Measurements from ENCODE around the gene NRXN3. TPM values are rescaled to one million over a fixed set of nuclear protein-coding genes. Genes with fewer than 3 reads are reported as not detected.

Gene NRXN3
- total RNA-seq, 1 donor from 2014 or later, result 5.9 TPM

DNA sequence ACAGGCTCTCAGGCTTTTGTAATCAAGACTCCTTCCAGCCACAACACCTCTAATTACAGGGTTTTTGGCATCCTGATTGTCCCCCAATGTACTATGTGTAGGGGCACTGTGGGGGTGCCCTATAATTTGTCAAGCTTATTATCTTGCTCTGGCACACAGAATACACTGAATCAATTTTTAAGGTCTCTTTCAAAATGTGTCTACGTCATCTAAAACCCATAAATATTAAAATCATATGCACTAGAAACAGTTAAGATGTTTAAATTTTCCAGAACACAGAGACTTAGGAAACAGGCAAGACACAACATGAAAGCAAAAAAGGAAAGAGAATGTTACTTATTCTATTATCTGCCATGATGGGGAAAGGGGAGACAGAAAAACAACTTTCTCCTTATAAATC lies 665.7 kb downstream of the NRXN3 start:
- TF ChIP-seq EZH2phosphoT487 (IDR thresholded peaks at IDR 0.05) (no peak), EZH2 (IDR thresholded peaks at IDR 0.05) (no peak)
- TF ChIP-seq, protein P1, sequence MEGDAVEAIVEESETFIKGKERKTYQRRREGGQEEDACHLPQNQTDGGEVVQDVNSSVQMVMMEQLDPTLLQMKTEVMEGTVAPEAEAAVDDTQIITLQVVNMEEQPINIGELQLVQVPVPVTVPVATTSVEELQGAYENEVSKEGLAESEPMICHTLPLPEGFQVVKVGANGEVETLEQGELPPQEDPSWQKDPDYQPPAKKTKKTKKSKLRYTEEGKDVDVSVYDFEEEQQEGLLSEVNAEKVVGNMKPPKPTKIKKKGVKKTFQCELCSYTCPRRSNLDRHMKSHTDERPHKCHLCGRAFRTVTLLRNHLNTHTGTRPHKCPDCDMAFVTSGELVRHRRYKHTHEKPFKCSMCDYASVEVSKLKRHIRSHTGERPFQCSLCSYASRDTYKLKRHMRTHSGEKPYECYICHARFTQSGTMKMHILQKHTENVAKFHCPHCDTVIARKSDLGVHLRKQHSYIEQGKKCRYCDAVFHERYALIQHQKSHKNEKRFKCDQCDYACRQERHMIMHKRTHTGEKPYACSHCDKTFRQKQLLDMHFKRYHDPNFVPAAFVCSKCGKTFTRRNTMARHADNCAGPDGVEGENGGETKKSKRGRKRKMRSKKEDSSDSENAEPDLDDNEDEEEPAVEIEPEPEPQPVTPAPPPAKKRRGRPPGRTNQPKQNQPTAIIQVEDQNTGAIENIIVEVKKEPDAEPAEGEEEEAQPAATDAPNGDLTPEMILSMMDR (IDR thresholded peaks at IDR 0.05), result no peak
- Mint-ChIP-seq H3K27me3 (ENCODE audit: insufficient read depth, low read depth) (peaks cover 2% of the 10 kb centered on the region), H3K27ac (no peak overlapping the region)

DNA sequence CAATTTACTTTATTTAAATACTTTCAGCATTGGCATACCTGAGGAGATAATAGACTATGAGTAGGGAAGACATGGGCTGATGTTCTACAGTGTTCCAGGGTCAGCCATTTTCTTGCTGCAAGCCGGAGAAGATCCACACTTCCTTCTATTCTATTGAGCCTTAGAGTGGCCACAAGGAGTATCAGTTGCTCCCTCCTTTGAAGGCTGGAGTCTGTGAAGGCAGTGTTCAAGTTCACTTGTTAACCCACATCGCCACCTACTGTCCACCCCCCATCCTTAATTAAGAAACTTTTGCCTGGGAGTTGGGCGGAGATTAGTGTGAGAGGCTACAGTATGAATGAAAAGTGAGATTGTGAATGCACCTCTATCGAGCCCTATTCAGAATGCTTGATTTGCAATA lies 666.6 kb downstream of the NRXN3 start:
- H2AFZ ChIP-seq (replicated peaks), result no peak overlapping the region
- no peak overlapping the region for H3K27ac ChIP-seq
- H3K9me3 Mint-ChIP-seq, result no peaks in the 10 kb centered on the region
- no peaks in the 10 kb centered on the region for H3K9me3 ChIP-seq (ENCODE audit: low read depth)
- H3K9ac ChIP-seq, result no peak overlapping the region
- H3K4me1 Mint-ChIP-seq, result peaks cover 14% of the 10 kb centered on the region
- H3K4me3 Mint-ChIP-seq, result no peak overlapping the region
- H3K36me3 Mint-ChIP-seq, result no peaks in the 10 kb centered on the region
- no peaks in the 10 kb centered on the region for H3K36me3 ChIP-seq
- H4K20me1 ChIP-seq (ENCODE audit: low read depth), result no peaks in the 10 kb centered on the region
- H3K27me3 ChIP-seq, result no peaks in the 10 kb centered on the region
- H3K79me2 ChIP-seq (ENCODE audit: low read depth), result no peaks in the 10 kb centered on the region
- DNase-seq (ENCODE audit: low spot score), result peak; percentile 71
- peaks cover 2% of the 10 kb centered on the region for H3K27me3 Mint-ChIP-seq (ENCODE audit: insufficient read depth, low read depth)
- H3K4me2 ChIP-seq, result no peak overlapping the region
- H3K4me3 ChIP-seq, result no peak overlapping the region
- no peaks in the 10 kb centered on the region for H3F3A ChIP-seq (ENCODE audit: low read depth)
- no peaks in the 10 kb centered on the region for H3K4me1 ChIP-seq
- H3K27ac Mint-ChIP-seq, result no peak overlapping the region
- TF ChIP-seq, protein P1 (IDR thresholded peaks at IDR 0.05), result peak; percentile 62
- TF ChIP-seq EZH2phosphoT487 (IDR thresholded peaks at IDR 0.05), result no peak

More for the DNA sequence above, 665.7 kb downstream of the NRXN3 start:
- Histone ChIP-seq H3K79me2 (ENCODE audit: low read depth) (no peaks in the 10 kb centered on the region), H3K4me3 (no peak overlapping the region), H4K20me1 (ENCODE audit: low read depth) (no peaks in the 10 kb centered on the region), H3K4me1 (no peaks in the 10 kb centered on the region), H3K36me3 (no peaks in the 10 kb centered on the region), H3F3A (ENCODE audit: low read depth) (no peaks in the 10 kb centered on the region), H2AFZ (replicated peaks) (no peak overlapping the region), H3K27me3 (no peaks in the 10 kb centered on the region), H3K4me2 (no peak overlapping the region), H3K9ac (no peak overlapping the region), H3K9me3 (ENCODE audit: low read depth) (no peaks in the 10 kb centered on the region), H3K27ac (no peak overlapping the region)
- no peaks in the 10 kb centered on the region for H3K36me3 Mint-ChIP-seq
- DNase-seq (ENCODE audit: low spot score), result no peak
- peaks cover 14% of the 10 kb centered on the region for H3K4me1 Mint-ChIP-seq
- no peaks in the 10 kb centered on the region for H3K9me3 Mint-ChIP-seq
- H3K4me3 Mint-ChIP-seq, result no peak overlapping the region

DNA sequence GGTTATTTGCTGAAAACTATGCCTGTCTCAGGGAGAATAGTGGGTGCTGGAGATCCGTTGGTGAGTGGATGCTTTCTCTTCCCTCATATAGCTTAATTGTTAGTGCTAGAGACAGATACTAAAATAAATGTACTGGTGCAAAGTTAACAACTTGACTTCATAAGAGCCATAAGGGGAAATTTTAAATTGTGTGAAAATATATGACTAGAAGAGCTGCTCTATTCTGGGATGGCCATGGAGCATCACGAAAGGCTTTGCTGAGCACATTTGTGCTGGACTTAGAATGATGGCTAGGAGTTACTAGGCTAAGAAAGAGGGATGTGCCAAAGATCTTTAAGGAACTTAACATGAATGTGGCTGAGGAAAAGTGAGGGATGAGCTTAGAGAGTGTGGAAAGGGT lies 668.8 kb downstream of the NRXN3 start:
- no peaks in the 10 kb centered on the region for H3K4me1 ChIP-seq
- no peaks in the 10 kb centered on the region for H3K36me3 Mint-ChIP-seq
- no peak for DNase-seq (ENCODE audit: low spot score)
- H3K9me3 ChIP-seq (ENCODE audit: low read depth), result no peaks in the 10 kb centered on the region
- no peak overlapping the region for H3K27ac Mint-ChIP-seq
- H3K4me2 ChIP-seq, result no peak overlapping the region
- no peak overlapping the region for H3K9ac ChIP-seq
- H3K27ac ChIP-seq, result no peak overlapping the region
- TF ChIP-seq, protein P1 (IDR thresholded peaks at IDR 0.05), result no peak
- TF ChIP-seq EZH2phosphoT487 (IDR thresholded peaks at IDR 0.05) (no peak), EZH2 (IDR thresholded peaks at IDR 0.05) (no peak)
- no peaks in the 10 kb centered on the region for H3K36me3 ChIP-seq
- no peaks in the 10 kb centered on the region for H3F3A ChIP-seq (ENCODE audit: low read depth)
- peaks cover 9% of the 10 kb centered on the region for H3K4me1 Mint-ChIP-seq
- no peaks in the 10 kb centered on the region for H3K79me2 ChIP-seq (ENCODE audit: low read depth)
- H2AFZ ChIP-seq (replicated peaks), result no peak overlapping the region
- no peak overlapping the region for H3K4me3 Mint-ChIP-seq
- H3K4me3 ChIP-seq, result no peak overlapping the region
- H4K20me1 ChIP-seq (ENCODE audit: low read depth), result no peaks in the 10 kb centered on the region
- H3K27me3 ChIP-seq, result no peaks in the 10 kb centered on the region
- H3K9me3 Mint-ChIP-seq, result peaks cover 5% of the 10 kb centered on the region
- peaks cover 2% of the 10 kb centered on the region for H3K27me3 Mint-ChIP-seq (ENCODE audit: insufficient read depth, low read depth)
